OCI-LY3 (cell line): ENCODE measurements around the gene TRIM41.

Source experiments
- H2AFZ ChIP-seq: fragments of 200-600, 300-600 bp; shearing (Covaris generic); 2 replicates; pipeline ENCODE4 v1.6.0; 2014; ENCODE audit warnings: antibody characterized with exemption, low read depth, low read length
- H3K27ac ChIP-seq: fragments of 200-600, 300-600 bp; sonication (generic); 2 replicates; pipeline ENCODE4 v1.5.1; 2014; ENCODE audit warnings: mild to moderate bottlenecking, low read length, moderate library complexity, mixed read lengths
- H3K27me3 ChIP-seq: fragments of 200-600, 300-600 bp; sonication (generic); 2 replicates; pipeline ENCODE4 v1.6.1; 2014; ENCODE audit warnings: low read depth, low read length, mixed read lengths
- H3K36me3 ChIP-seq: fragments of 200-600, 300-600 bp; sonication (generic); replicated peaks from 2 replicates; pipeline ENCODE3; 2014; ENCODE audit warnings: low read depth, low read length, mixed read lengths
- H3K4me1 ChIP-seq: fragments of 300-600, 200-600 bp; sonication (generic); 2 replicates; pipeline ENCODE4 v1.6.1; 2014; ENCODE audit warnings: low read length, mixed read lengths
- H3K4me2 ChIP-seq: fragments of 200-600, 300-600 bp; sonication (generic); 2 replicates; pipeline ENCODE4 v1.6.1; 2014; ENCODE audit warnings: low read length, mixed read lengths
- H3K4me3 ChIP-seq: fragments of 300-600, 200-600 bp; sonication (generic); 2 replicates; pipeline ENCODE4 v1.5.1; 2014; ENCODE audit warnings: antibody characterized with exemption, mild to moderate bottlenecking, low read length, moderate library complexity
- H3K79me2 ChIP-seq: fragments of 300-600, 200-600 bp; shearing (Covaris generic); 2 replicates; pipeline ENCODE4 v1.6.1; 2014; ENCODE audit warnings: mild to moderate bottlenecking, low read length, mixed read lengths
- H3K9ac ChIP-seq: fragments of 300-600, 200-600 bp; shearing (Covaris generic); 2 replicates; pipeline ENCODE4 v1.6.0; 2014; ENCODE audit warnings: mild to moderate bottlenecking, low read length, moderate library complexity
- H3K9me3 ChIP-seq: fragments of 200-600, 300-600 bp; shearing (Covaris generic); 2 replicates; pipeline ENCODE4 v1.6.1; 2014; ENCODE audit warnings: low read length, mixed read lengths; ENCODE audit not compliant: insufficient read depth
- H4K20me1 ChIP-seq: fragments of 200-600, 300-600 bp; sonication (generic); 2 replicates; pipeline ENCODE4 v1.6.1; 2016; ENCODE audit warnings: low read length, mixed read lengths; ENCODE audit not compliant: insufficient read depth
- EZH2phosphoT487 ChIP-seq: fragments of 200-600 bp; shearing (Covaris generic); IDR thresholded peaks from 2 replicates; pipeline ENCODE4 v1.6.1; 2018; ENCODE audit warnings: antibody characterized with exemption, mixed run types, low read depth
- TF ChIP-seq, protein P1 (sequence below): fragments of 200-600, 300-600 bp; sonication (generic); IDR thresholded peaks from 2 replicates; pipeline ENCODE4 v1.5.1; 2014; ENCODE audit warnings: antibody characterized with exemption, low read length, low read depth

TRIM41 gene

GRCh38 chr5:181199881-181200638 is 23.0 kb upstream of the TRIM41 start:
- Histone ChIP-seq H3K36me3 (no peaks in the 10 kb centered on the region), H3K4me1 (peaks cover 18% of the 10 kb centered on the region), H3K79me2 (no peaks in the 10 kb centered on the region), H3K4me3 (no peak overlapping the region), H3K27me3 (peaks cover 10% of the 10 kb centered on the region; the same call in 1 of the 2 replicates), H3K9ac (no peak overlapping the region), H3K9me3 (no peaks in the 10 kb centered on the region), H4K20me1 (no peaks in the 10 kb centered on the region), H3K27ac (no peak overlapping the region), H3K4me2 (no peak overlapping the region; the same call in 1 of the 2 replicates), H2AFZ (no peak overlapping the region)
- TF ChIP-seq EZH2phosphoT487 = no peak
- TF ChIP-seq, protein P1, sequence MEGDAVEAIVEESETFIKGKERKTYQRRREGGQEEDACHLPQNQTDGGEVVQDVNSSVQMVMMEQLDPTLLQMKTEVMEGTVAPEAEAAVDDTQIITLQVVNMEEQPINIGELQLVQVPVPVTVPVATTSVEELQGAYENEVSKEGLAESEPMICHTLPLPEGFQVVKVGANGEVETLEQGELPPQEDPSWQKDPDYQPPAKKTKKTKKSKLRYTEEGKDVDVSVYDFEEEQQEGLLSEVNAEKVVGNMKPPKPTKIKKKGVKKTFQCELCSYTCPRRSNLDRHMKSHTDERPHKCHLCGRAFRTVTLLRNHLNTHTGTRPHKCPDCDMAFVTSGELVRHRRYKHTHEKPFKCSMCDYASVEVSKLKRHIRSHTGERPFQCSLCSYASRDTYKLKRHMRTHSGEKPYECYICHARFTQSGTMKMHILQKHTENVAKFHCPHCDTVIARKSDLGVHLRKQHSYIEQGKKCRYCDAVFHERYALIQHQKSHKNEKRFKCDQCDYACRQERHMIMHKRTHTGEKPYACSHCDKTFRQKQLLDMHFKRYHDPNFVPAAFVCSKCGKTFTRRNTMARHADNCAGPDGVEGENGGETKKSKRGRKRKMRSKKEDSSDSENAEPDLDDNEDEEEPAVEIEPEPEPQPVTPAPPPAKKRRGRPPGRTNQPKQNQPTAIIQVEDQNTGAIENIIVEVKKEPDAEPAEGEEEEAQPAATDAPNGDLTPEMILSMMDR = no peak

DNA sequence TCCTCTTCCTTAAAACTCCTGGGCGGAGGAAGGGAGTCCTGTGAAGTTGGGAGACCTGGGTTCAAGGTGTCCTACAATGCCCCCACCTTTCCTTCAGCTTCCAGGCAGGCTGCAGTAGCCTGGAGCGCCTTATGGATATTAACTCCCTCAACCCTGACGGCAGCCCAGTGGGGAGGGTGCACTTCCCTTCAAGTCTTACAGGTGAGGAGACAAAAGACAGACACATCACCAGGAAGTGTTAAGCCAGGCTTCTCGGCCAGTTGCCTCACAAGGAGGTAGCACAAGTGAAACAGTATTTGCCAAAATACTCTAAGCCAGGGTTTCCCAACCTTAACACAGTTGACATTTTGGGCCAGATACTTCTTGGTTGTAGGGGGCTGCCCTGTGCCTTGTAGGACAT is 22.3 kb upstream of the TRIM41 start:
- no peaks in the 10 kb centered on the region for H3K9me3 ChIP-seq
- no peaks in the 10 kb centered on the region for H4K20me1 ChIP-seq
- H3K4me3 ChIP-seq = no peak overlapping the region
- peaks cover 10% of the 10 kb centered on the region; the same call in 1 of the 2 replicates for H3K27me3 ChIP-seq
- no peak overlapping the region for H3K4me2 ChIP-seq
- no peak overlapping the region for H2AFZ ChIP-seq
- no peak overlapping the region for H3K27ac ChIP-seq
- H3K9ac ChIP-seq = no peak overlapping the region
- peaks cover 18% of the 10 kb centered on the region for H3K4me1 ChIP-seq
- H3K36me3 ChIP-seq = no peaks in the 10 kb centered on the region
- H3K79me2 ChIP-seq = no peaks in the 10 kb centered on the region
- TF ChIP-seq EZH2phosphoT487 = no peak
- TF ChIP-seq, protein P1 = no peak

- H3K4me2 ChIP-seq = peak overlapping the region; percentile 49
- no peak overlapping the region for H2AFZ ChIP-seq
These were observed 19.9 kb upstream of the TRIM41 start for GRCh38 chr5:181203093-181203711.

DNA sequence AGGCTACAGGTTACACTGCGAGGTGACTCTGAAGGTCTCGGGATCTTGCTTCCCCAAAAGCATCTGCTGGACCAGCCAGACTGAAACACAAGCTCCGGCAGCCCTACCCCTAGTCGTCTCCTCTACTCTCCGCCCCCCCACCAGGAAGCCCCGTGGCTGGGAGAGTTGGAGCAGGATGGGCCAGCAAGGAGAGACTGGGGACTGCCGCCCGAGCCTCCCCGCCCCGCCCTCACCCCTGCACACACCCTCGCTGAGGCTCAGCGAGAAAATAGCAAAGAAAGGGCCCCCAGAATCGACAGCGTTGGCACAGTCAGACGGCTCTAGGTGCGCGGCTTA is 19.3 kb upstream of the TRIM41 start:
- Histone ChIP-seq H3K36me3 (no peaks in the 10 kb centered on the region), H3K4me3 (peak overlapping the region; percentile 53), H2AFZ (peak overlapping the region; percentile 16; the same call in 1 of the 2 replicates), H3K4me2 (peak overlapping the region; percentile 49), H3K4me1 (peaks cover 21% of the 10 kb centered on the region), H3K9ac (no peak overlapping the region), H3K79me2 (no peaks in the 10 kb centered on the region), H3K27me3 (peaks cover 10% of the 10 kb centered on the region; the same call in 1 of the 2 replicates), H4K20me1 (no peaks in the 10 kb centered on the region; the same call in 1 of the 2 replicates), H3K27ac (no peak overlapping the region), H3K9me3 (no peaks in the 10 kb centered on the region)
- TF ChIP-seq EZH2phosphoT487 = no peak

More at GRCh38 chr5:181203093-181203711, 19.9 kb upstream of the TRIM41 start:
- no peaks in the 10 kb centered on the region for H3K9me3 ChIP-seq
- no peaks in the 10 kb centered on the region for H3K36me3 ChIP-seq
- peaks cover 10% of the 10 kb centered on the region; the same call in 1 of the 2 replicates for H3K27me3 ChIP-seq
- H3K4me1 ChIP-seq = peaks cover 22% of the 10 kb centered on the region
- H3K79me2 ChIP-seq = no peaks in the 10 kb centered on the region
- H3K27ac ChIP-seq = no peak overlapping the region
- H3K9ac ChIP-seq = no peak overlapping the region
- H4K20me1 ChIP-seq = no peaks in the 10 kb centered on the region; the same call in 1 of the 2 replicates
- TF ChIP-seq EZH2phosphoT487 = no peak
- TF ChIP-seq, protein P1 = no peak
- H3K4me3 ChIP-seq = 0 out of 2 replicates have a peak overlapping the region, but pooled peaks have one; percentile 53
